HAP-1 (cell line): ENCODE measurements around the gene AQP7.
A peak's percentile ranks its signal among the peaks of the same experiment; 100 is the strongest.
"Not testable (repeated sequence)": the region's sequence is repeated elsewhere in the genome, so short reads cannot be mapped to it uniquely, and the experiment has no call there.

Experiments used
- DNase-seq, 2 experiments: peaks; one replicate each; pipeline ENCODE4 v3.0.0-alpha.2; 2016 to 2020; ENCODE audit warnings: low spot score in 2 of 2
- H3K27me3 ChIP-seq: fragments of 250-450 bp; sonication (Bioruptor Pico); 2 replicates; pipeline ENCODE4 v1.5.1; 2020; ENCODE audit warnings: low read depth, mild to moderate bottlenecking, moderate library complexity
- H3K36me3 ChIP-seq: fragments of 250-450 bp; sonication (Bioruptor Pico); replicated peaks from 2 replicates; pipeline ENCODE4 v1.5.1; 2020; ENCODE audit warnings: mild to moderate bottlenecking
- H3K4me1 ChIP-seq: fragments of 250-450 bp; sonication (Bioruptor Pico); 2 replicates; pipeline ENCODE4 v1.5.1; 2020; ENCODE audit warnings: mild to moderate bottlenecking
- H3K4me3 ChIP-seq: fragments of 250-450 bp; sonication (Bioruptor Pico); 2 replicates; pipeline ENCODE4 v1.5.1; 2020; ENCODE audit warnings: mild to moderate bottlenecking, moderate library complexity
- H3K9me3 ChIP-seq: fragments of 250-450 bp; sonication (Bioruptor Pico); 2 replicates; pipeline ENCODE4 v1.5.1; 2020; ENCODE audit warnings: mild to moderate bottlenecking, moderate library complexity
- in situ Hi-C: fragments of 300-500 bp; cut with MboI; formaldehyde crosslinking; loops from 3 replicates; pipeline ENCODE4 v1.14.3; 2020; ENCODE audit warnings: low sequenced_read_pairs, inconsistent platforms, mixed read lengths

Gene AQP7

DNA sequence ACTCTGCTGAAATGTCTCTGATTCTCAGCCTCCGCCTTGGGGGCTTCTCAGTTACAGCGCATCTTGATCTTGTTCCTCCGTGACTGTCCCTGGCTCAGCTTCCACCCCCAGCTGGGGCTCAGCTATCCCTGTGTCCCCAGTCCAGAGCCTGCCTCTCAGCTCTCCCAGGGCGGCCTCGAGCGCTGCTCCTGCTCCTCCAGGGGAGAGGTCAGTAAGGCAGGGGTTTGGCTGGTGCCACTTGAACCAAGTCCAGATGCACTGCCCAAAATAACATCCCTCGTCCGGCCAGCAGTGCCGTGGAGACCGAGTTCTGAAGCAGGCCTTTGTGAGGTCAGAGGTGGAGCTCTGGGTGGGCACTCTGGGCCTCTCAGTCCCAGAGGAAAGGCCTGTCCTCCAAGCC lies at the start of gene AQP7:
AQP7 (minus strand) TSS at position 198 of the 400 bp plus-strand sequence. CDS start 1,306 bp downstream, outside the sequence.
- in situ Hi-C loops: not testable (repeated sequence)

GRCh38 chr9:33450621-33451146 lies 48.3 kb upstream of the AQP7 start:
- H3K27me3 ChIP-seq: no peaks in the 10 kb centered on the region
- H3K4me1 ChIP-seq: peaks cover 12% of the 10 kb centered on the region
- no peaks in the 10 kb centered on the region for H3K36me3 ChIP-seq
- in situ Hi-C loops: no loop called here
- H3K4me3 ChIP-seq: no peak overlapping the region
- no peak for DNase-seq
- no peaks in the 10 kb centered on the region for H3K9me3 ChIP-seq

More for the DNA sequence above, at the start of gene AQP7:
- H3K9me3 ChIP-seq, H3K4me1 ChIP-seq, H3K36me3 ChIP-seq, H3K27me3 ChIP-seq, H3K4me3 ChIP-seq, DNase-seq: not testable (repeated sequence)

DNA sequence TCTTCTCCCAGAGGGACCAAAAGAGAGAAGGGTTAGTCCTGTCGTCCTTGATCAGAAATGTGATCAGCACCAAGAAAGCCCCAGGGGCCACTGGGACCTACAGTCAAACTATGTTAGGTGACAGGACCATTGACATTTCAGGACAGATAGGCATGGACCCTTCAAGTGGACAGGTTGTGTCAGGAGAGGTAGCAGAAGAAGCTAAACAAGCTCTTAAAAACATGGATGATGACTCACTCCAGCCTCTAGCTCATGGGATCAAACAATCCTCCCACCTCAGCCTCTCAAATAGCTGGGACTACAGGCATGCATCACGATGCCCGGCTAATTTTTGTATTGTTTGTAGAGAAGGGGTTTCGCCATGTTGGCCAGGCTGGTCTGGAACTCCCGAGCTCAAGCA lies 47.3 kb upstream of the AQP7 start:
- DNase-seq: no peak
- peaks cover 12% of the 10 kb centered on the region for H3K4me1 ChIP-seq
- in situ Hi-C loops: no loop called here

GRCh38 chr9:33447799-33448553 lies 45.6 kb upstream of the AQP7 start:
- Histone ChIP-seq H3K4me3 (peak overlapping the region; percentile 39), H3K36me3 (no peaks in the 10 kb centered on the region), H3K9me3 (no peaks in the 10 kb centered on the region), H3K27me3 (no peaks in the 10 kb centered on the region), H3K4me1 (peaks cover 12% of the 10 kb centered on the region)
- DNase-seq: peak in 1 of 2 experiments; percentile 13
- in situ Hi-C loops: no loop called here

More for the DNA sequence above, 47.3 kb upstream of the AQP7 start:
- Histone ChIP-seq H3K4me3 (no peak overlapping the region), H3K27me3 (no peaks in the 10 kb centered on the region), H3K9me3 (no peaks in the 10 kb centered on the region), H3K36me3 (no peaks in the 10 kb centered on the region)

- peaks cover 12% of the 10 kb centered on the region for H3K4me1 ChIP-seq
- peak within 1 kb of the TSS; percentile 39 for H3K4me3 ChIP-seq
- no peaks in the 10 kb centered on the region for H3K36me3 ChIP-seq
- no peaks in the 10 kb centered on the region for H3K27me3 ChIP-seq
- in situ Hi-C loops: no loop called here
- no peaks in the 10 kb centered on the region for H3K9me3 ChIP-seq
- peak; percentile 60 to 86 for DNase-seq
Observed at GRCh38 chr9:33446946-33447798, 44.8 kb upstream of the AQP7 start, which contains the start of gene AQP3. AQP3 (minus strand) TSS chr9:33447593; CDS start chr9:33447530, 63 bp downstream.

GRCh38 chr9:33446240-33446945 lies 44.0 kb upstream of the AQP7 start:
- H3K4me1 ChIP-seq: peaks cover 12% of the 10 kb centered on the region
- no peaks in the 10 kb centered on the region for H3K27me3 ChIP-seq
- DNase-seq: no peak
- no peaks in the 10 kb centered on the region for H3K36me3 ChIP-seq
- in situ Hi-C loops: no loop called here
- peak overlapping the region; percentile 39 for H3K4me3 ChIP-seq
- no peaks in the 10 kb centered on the region for H3K9me3 ChIP-seq

DNA sequence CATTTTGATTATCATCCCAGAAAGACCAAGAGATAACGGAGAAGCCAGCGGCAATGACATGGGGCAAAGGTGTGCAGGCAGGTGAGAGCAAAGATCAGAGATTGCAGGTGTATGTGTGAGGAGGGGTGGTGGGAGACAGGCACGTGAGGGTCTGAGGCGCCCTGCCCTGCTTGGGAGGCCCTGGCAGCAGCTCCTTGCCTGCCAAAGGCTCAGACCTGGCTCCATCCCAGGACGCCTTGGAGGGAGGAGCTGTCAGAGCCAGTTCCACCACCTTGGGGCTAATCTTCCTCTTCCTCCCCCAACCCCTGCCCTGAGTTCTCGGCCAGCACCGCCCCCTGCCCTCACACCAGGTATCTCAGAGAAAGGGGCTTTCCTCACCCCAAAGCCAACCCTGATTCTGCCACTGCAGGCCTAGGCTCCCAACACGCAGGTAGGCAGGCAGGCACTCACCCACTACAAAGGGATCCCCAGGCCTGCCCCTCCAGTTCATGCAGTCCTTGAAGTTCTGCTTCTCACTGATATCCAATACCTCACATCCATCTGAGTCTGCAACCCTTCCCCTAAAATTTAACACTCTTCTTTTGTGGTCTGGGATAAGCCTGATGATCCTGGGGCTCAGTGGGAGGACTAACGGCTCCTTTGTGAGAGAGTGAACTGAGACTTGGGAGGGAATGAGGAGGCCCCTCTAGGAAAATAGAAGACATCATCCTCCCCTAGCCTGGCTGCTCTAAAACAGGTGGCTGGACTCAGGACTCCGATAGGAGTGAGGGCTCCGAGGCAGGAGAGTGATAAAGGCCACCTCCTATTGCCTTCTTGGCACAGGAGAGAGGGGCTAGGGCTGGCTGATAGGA lies 43.2 kb upstream of the AQP7 start:
- DNase-seq: no peak

DNA sequence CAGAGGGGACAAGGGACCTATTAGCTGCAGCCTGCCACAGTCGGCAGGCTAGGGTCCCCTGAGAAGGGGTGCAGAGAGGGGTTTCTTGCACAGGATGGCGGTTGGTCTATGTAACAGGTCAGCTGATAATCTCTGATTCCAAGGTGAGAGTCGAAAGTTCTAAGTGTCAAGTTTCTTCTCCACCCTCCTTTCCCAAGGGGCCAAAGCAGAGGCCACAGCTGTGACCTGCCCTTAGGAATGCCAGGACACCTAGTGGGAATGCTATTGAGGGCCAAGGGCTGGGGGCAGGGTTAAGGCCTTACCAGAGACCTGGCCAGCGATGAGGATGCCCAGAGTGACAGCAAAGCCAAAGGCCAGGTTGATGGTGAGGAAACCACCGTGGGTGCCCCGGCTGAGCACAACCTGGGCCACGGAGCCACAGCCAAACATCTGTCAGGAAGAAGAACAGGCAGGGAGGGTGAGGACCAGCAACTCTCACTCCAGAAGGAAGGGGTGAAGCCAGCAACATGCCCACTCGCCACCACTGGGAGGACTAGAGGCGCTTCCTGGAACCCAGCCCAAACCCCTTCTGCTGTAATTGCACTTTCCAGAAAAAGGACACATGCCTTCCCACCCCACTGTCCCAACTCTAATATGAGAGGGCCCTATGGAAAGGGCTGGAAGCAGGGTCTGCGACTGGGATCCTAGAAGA lies 41.2 kb upstream of the AQP7 start:
- Histone ChIP-seq H3K36me3 (no peaks in the 10 kb centered on the region), H3K27me3 (no peaks in the 10 kb centered on the region), H3K4me1 (peaks cover 12% of the 10 kb centered on the region), H3K4me3 (no peak overlapping the region), H3K9me3 (no peaks in the 10 kb centered on the region)
- DNase-seq: no peak
- in situ Hi-C loops: no loop called here

More for the DNA sequence above, 43.2 kb upstream of the AQP7 start:
- no peaks in the 10 kb centered on the region for H3K36me3 ChIP-seq
- H3K27me3 ChIP-seq: no peaks in the 10 kb centered on the region
- H3K4me1 ChIP-seq: peaks cover 12% of the 10 kb centered on the region
- in situ Hi-C loops: no loop called here
- no peaks in the 10 kb centered on the region for H3K9me3 ChIP-seq
- H3K4me3 ChIP-seq: no peak overlapping the region

DNA sequence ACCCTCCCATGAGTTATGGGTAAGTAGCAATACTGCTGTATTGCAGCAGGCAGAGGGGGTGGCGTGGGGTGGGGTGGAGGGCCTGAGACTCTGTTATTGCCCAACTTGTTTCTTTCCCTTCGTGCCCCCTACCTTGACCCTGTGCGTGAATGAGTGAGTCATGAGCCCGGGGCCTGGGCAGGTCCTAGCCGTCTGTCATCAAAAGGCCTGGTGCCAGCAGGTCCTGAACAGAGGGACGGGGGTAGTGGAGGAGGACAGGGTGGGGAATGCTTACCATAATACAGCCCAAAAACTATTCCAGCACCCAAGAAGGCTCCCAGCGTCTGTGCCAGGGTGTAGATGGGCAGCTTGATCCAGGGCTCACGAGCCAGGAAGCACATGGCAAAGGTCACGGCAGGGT lies 40.7 kb upstream of the AQP7 start:
- Histone ChIP-seq H3K36me3 (no peaks in the 10 kb centered on the region), H3K4me1 (peaks cover 12% of the 10 kb centered on the region), H3K27me3 (no peaks in the 10 kb centered on the region), H3K4me3 (no peak overlapping the region), H3K9me3 (no peaks in the 10 kb centered on the region)
- in situ Hi-C loops: no loop called here
- DNase-seq: no peak

DNA sequence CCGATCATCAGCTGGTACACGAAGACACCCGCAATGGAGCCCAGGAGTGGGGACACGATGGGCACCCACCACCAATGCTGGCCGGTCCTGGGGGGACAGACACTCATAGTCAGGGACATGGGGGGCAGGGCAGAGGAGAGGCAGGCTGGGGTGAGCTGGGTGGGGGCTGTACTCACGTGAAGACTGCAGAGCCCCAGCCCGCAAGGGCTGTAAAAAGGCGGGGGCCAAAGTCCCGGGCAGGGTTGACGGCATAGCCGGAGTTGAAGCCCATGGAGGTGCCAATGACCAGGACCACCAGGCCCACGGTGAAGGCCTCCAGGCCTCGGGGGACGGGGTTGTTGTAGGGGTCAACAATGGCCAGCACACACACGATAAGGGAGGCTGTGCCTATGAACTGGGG lies 39.8 kb upstream of the AQP7 start:
- Histone ChIP-seq H3K4me1 (peaks cover 7% of the 10 kb centered on the region), H3K36me3 (no peaks in the 10 kb centered on the region), H3K4me3 (no peak overlapping the region), H3K9me3 (no peaks in the 10 kb centered on the region), H3K27me3 (no peaks in the 10 kb centered on the region)
- no peak for DNase-seq
- in situ Hi-C loops: no loop called here

GRCh38 chr9:33440609-33441008 lies 38.2 kb upstream of the AQP7 start:
- Histone ChIP-seq H3K27me3 (no peaks in the 10 kb centered on the region), H3K4me1 (no peaks in the 10 kb centered on the region), H3K36me3 (no peaks in the 10 kb centered on the region), H3K4me3 (no peak overlapping the region), H3K9me3 (no peaks in the 10 kb centered on the region)
- in situ Hi-C loops: no loop called here
- no peak for DNase-seq

GRCh38 chr9:33440204-33440603 lies 37.8 kb upstream of the AQP7 start:
- H3K4me1 ChIP-seq: no peaks in the 10 kb centered on the region

More at GRCh38 chr9:33440204-33440603, 37.8 kb upstream of the AQP7 start:
- H3K9me3 ChIP-seq: no peaks in the 10 kb centered on the region
- in situ Hi-C loops: no loop called here
- DNase-seq: no peak
- H3K27me3 ChIP-seq: no peaks in the 10 kb centered on the region
- no peaks in the 10 kb centered on the region for H3K36me3 ChIP-seq
- H3K4me3 ChIP-seq: no peak overlapping the region
